Measurements from ENCODE around the gene KRTAP9-7. TPM values are rescaled to one million over a fixed set of nuclear protein-coding genes. Genes with fewer than 3 reads are reported as not detected.
"Not testable (repeated sequence)": the region's sequence is repeated elsewhere in the genome, so short reads cannot be mapped to it uniquely, and the experiment has no call there.

Gene KRTAP9-7
- polyA plus RNA-seq, 1 donor from 2014 or later = not detected

- Histone ChIP-seq H3K4me2 (ENCODE audit: low read length) (no peak overlapping the region), H3K79me2 (replicated peaks; ENCODE audit: insufficient read depth, low read length) (no peaks in the 10 kb centered on the region), H3K9ac (ENCODE audit: low read length) (no peak overlapping the region), H2AFZ (ENCODE audit: low read depth, low read length) (no peak overlapping the region), H3F3A (ENCODE audit: insufficient read depth, low read length, poor library complexity, severe bottlenecking) (no peaks in the 10 kb centered on the region), H3K36me3 (ENCODE audit: insufficient read depth, low read length) (no peaks in the 10 kb centered on the region), H4K20me1 (ENCODE audit: insufficient read depth) (no peaks in the 10 kb centered on the region), H3K27ac (ENCODE audit: low read length) (no peak overlapping the region), H3K9me3 (ENCODE audit: low read length) (no peaks in the 10 kb centered on the region), H3K9me2 (ENCODE audit: insufficient read depth, low read length) (no peaks in the 10 kb centered on the region), H3K4me3 (ENCODE audit: low read length) (no peak overlapping the region), H3K27me3 (ENCODE audit: insufficient read depth, low read depth, low read length) (no peaks in the 10 kb centered on the region)
- TF ChIP-seq MXI1 (conservative IDR thresholded peaks at IDR 0.05; ENCODE audit: poor library complexity, severe bottlenecking) (no peak), RAD21 (conservative IDR thresholded peaks at IDR 0.05) (no peak), POLR2AphosphoS5 (IDR thresholded peaks at IDR 0.05) (no peak), TAF1 (IDR thresholded peaks at IDR 0.05; ENCODE audit: low read depth) (no peak), EP300 (conservative IDR thresholded peaks at IDR 0.05; ENCODE audit: poor library complexity, severe bottlenecking) (no peak), REST (IDR thresholded peaks at IDR 0.05; ENCODE audit: borderline replicate concordance) (no peak), SMC3 (conservative IDR thresholded peaks at IDR 0.05; ENCODE audit: poor library complexity) (no peak), EZH2 (IDR thresholded peaks at IDR 0.05; ENCODE audit: borderline replicate concordance, insufficient read depth, low read length, poor library complexity, severe bottlenecking) (no peak), CTCF (IDR thresholded peaks at IDR 0.05; ENCODE audit: poor library complexity, severe bottlenecking) (no peak)
These were observed 20.6 kb upstream of the KRTAP9-7 start for GRCh38 chr17:41254861-41255260.

- H3K4me3 ChIP-seq (ENCODE audit: low read length); H3K79me2 ChIP-seq (replicated peaks; ENCODE audit: insufficient read depth, low read length); H3K27me3 ChIP-seq (ENCODE audit: insufficient read depth, low read depth, low read length); H3K9me3 ChIP-seq (ENCODE audit: low read length); H3K4me2 ChIP-seq (ENCODE audit: low read length); H3K36me3 ChIP-seq (ENCODE audit: insufficient read depth, low read length); H3K9ac ChIP-seq (ENCODE audit: low read length); H3F3A ChIP-seq (ENCODE audit: insufficient read depth, low read length, poor library complexity, severe bottlenecking); H3K27ac ChIP-seq (ENCODE audit: low read length); H2AFZ ChIP-seq (ENCODE audit: low read depth, low read length); H3K9me2 ChIP-seq (ENCODE audit: insufficient read depth, low read length); H4K20me1 ChIP-seq (ENCODE audit: insufficient read depth): not testable (repeated sequence)
These were observed 19.9 kb upstream of the KRTAP9-7 start, which contains the start of gene KRTAP9-9 for GRCh38 chr17:41255381-41256290. Gene KRTAP9-9, plus strand, starts transcription at chr17:41255384.
